Stimulated activated CD4-positive, alpha-beta T cell treated with anti-CD3 and anti-CD28 coated beads, TNF-alpha, amount 100 ng/mL, for 4 hours (primary cell): ENCODE data around the gene ST8SIA6.

Experiments used
- DNase-seq, 3 experiments: peaks; one replicate each; pipeline ENCODE4 v3.0.0-alpha.2; 2020; ENCODE audit warnings: low read depth in 3 of 3

ST8SIA6 gene

GRCh38 chr10:17386021-17386420, 68.4 kb downstream of the ST8SIA6 start:
- no peak for DNase-seq

- DNase-seq = no peak
Measured at GRCh38 chr10:17385066-17385465, 69.3 kb downstream of the ST8SIA6 start.

GRCh38 chr10:17383801-17384555, 70.4 kb downstream of the ST8SIA6 start:
- DNase-seq = no peak

- DNase-seq = no peak
Measured at GRCh38 chr10:17381502-17382142, 72.8 kb downstream of the ST8SIA6 start.

GRCh38 chr10:17380888-17381287, 73.5 kb downstream of the ST8SIA6 start:
- DNase-seq = no peak

GRCh38 chr10:17380016-17380415, 74.4 kb downstream of the ST8SIA6 start:
- no peak for DNase-seq

- DNase-seq = no peak
Measured at GRCh38 chr10:17379151-17379690, 75.2 kb downstream of the ST8SIA6 start.

GRCh38 chr10:17375936-17376584, 78.3 kb downstream of the ST8SIA6 start:
- no peak for DNase-seq

GRCh38 chr10:17368708-17369272, 85.6 kb downstream of the ST8SIA6 start:
- no peak for DNase-seq

GRCh38 chr10:17366705-17367104, 87.7 kb downstream of the ST8SIA6 start:
- DNase-seq = no peak

- DNase-seq = no peak
Measured at GRCh38 chr10:17365402-17365801, 89.0 kb downstream of the ST8SIA6 start.

- DNase-seq = no peak
Measured at GRCh38 chr10:17358461-17358860, 95.9 kb downstream of the ST8SIA6 start.

GRCh38 chr10:17357781-17358180, 96.6 kb downstream of the ST8SIA6 start:
- DNase-seq = no peak

- DNase-seq = no peak
Measured at GRCh38 chr10:17356820-17357219, 97.6 kb downstream of the ST8SIA6 start.

GRCh38 chr10:17354781-17355180, 99.6 kb downstream of the ST8SIA6 start:
- no peak for DNase-seq

- DNase-seq = no peak
Measured at GRCh38 chr10:17353568-17354300, 100.7 kb downstream of the ST8SIA6 start.

- no peak for DNase-seq
Measured at GRCh38 chr10:17352583-17352982, 101.8 kb downstream of the ST8SIA6 start.

- no peak for DNase-seq
Measured at GRCh38 chr10:17351506-17351905, 102.9 kb downstream of the ST8SIA6 start.

- DNase-seq = no peak
Measured at GRCh38 chr10:17349717-17350116, 104.7 kb downstream of the ST8SIA6 start.

- DNase-seq = no peak
Measured at GRCh38 chr10:17348501-17349349, 105.7 kb downstream of the ST8SIA6 start.
